H1 (cell line): ENCODE measurements around the gene TMEM252. TPM values are rescaled to one million over a fixed set of nuclear protein-coding genes. Genes with fewer than 3 reads are reported as not detected.

Experiments used
- ASH2L ChIP-seq: fragments of 200-600, 300-600 bp; sonication (generic); IDR thresholded peaks from one replicate; pipeline ENCODE4 v1.7.1; 2017; ENCODE audit warnings: low read length
- GTF2F1 ChIP-seq: IDR thresholded peaks from 2 replicates; pipeline ENCODE4 v1.6.1; 2012; ENCODE audit warnings: low read depth, low read length, improper control_type of control experiment, borderline replicate concordance
- JUN ChIP-seq: IDR thresholded peaks from 2 replicates; pipeline ENCODE4 v1.6.1; 2011; ENCODE audit warnings: low read depth, mild to moderate bottlenecking, improper control_type of control experiment, low read length
- KDM5A ChIP-seq: fragments of 200-600 bp; IDR thresholded peaks from 2 replicates; pipeline ENCODE4 v1.7.1; 2012; ENCODE audit warnings: mild to moderate bottlenecking, low read length, inconsistent platforms, mixed read lengths
- POLR2A ChIP-seq, 2 experiments: IDR thresholded peaks; 1 replicate in 1 of 2; 2 replicates in 1 of 2; pipeline ENCODE4 v1.6.1; 2011; ENCODE audit warnings: low read depth in 2 of 2, low read length in 2 of 2, mild to moderate bottlenecking in 2 of 2; ENCODE audit errors: control extremely low read depth in 1 of 2
- TAF7 ChIP-seq: optimal IDR thresholded peaks from 2 replicates; pipeline ENCODE3; 2011; ENCODE audit warnings: low read depth, mild to moderate bottlenecking, inconsistent platforms, low read length, moderate library complexity, borderline replicate concordance
- YY1 ChIP-seq: IDR thresholded peaks from 2 replicates; pipeline ENCODE4 v1.6.1; 2011; ENCODE audit warnings: low read depth, mild to moderate bottlenecking, low read length
- ZNF274 ChIP-seq: IDR thresholded peaks from 2 replicates; pipeline ENCODE4 v1.7.0; 2012; ENCODE audit warnings: low read length, borderline replicate concordance; ENCODE audit errors: extremely low read depth
- polyA plus RNA-seq, 7 experiments: library from polyadenylated mRNA; depleted of rRNA in 3 of 7; stranded (reverse) in 5 of 7; unstranded in 2 of 7; fragments of >200 nt in 5 of 7; fragments of 200-250 nt in 2 of 7; gene quantifications; 1 replicate in 5 of 7; 2 replicates in 1 of 7; 4 replicates in 1 of 7; pipeline versions ENCODE4 v1.2.1 to v1.2.3, GENCODE V29; 2011 to 2013; ENCODE audit warnings: missing spikeins in 2 of 7, mixed read lengths in 2 of 7
- total RNA-seq: library from RNA; stranded (reverse); fragmentation: NEBNext Ultra II Directional; extraction: Animal tissue kit (Norgen Biotek cat#: 25700); gene quantifications from 2 replicates; pipeline ENCODE4 v1.2.1, GENCODE V29; 2021

Gene TMEM252
- total and polyA plus RNA-seq, 2 of the 8 experiments (the other 6 are each of a cell fraction or from before 2014, with no cell fraction given): not detected

GRCh38 chr9:68496356-68496755 is 44.3 kb downstream of the TMEM252 start (continued):
- TF ChIP-seq GTF2F1 (no peak), ZNF274 (no peak), POLR2A (IDR thresholded peaks at IDR 0.05; ENCODE audit: control extremely low read depth in 1 of 2, low read depth in 2 of 2, low read length in 2 of 2) (no peak), ASH2L (no peak), JUN (no peak), YY1 (no peak), TAF7 (no peak), KDM5A (no peak)
